Measurements from ENCODE around the gene DENND2D. TPM values are rescaled to one million over a fixed set of nuclear protein-coding genes. Genes with fewer than 3 reads are reported as not detected.

The DENND2D gene
- total RNA-seq, 1 experiment from 2014 or later, result 0.11 TPM

- H3K4ac ChIP-seq (ENCODE audit: low read depth, low read length), result no peak overlapping the region
- H3K79me2 ChIP-seq (ENCODE audit: insufficient read depth, low read length), result no peaks in the 10 kb centered on the region
- H4K8ac ChIP-seq (replicated peaks; ENCODE audit: insufficient read length, low read depth, low read length), result no peak overlapping the region
- no peak overlapping the region for H3K9ac ChIP-seq (ENCODE audit: extremely low read depth, insufficient read length, low read length)
- peaks cover 5 to 15% of the 10 kb centered on the region in 2 experiments for H3K4me1 Mint-ChIP-seq
- H3K27me3 Mint-ChIP-seq (ENCODE audit: low read depth), result peaks cover 11% of the 10 kb centered on the region
- no peaks in the 10 kb centered on the region for H3K27me3 ChIP-seq (ENCODE audit: insufficient read depth, low read length)
- no peak overlapping the region for H4K91ac ChIP-seq (ENCODE audit: insufficient read length, low read depth, low read length)
- no peak overlapping the region for H2BK15ac ChIP-seq (ENCODE audit: low read depth, low read length)
- H2AK5ac ChIP-seq (ENCODE audit: insufficient read length, low read length), result no peak overlapping the region
- H3K36me3 Mint-ChIP-seq (ENCODE audit: insufficient read depth in 1 of 3, low read depth in 3 of 3), result peaks cover 0 to 2% (median 0%) of the 10 kb centered on the region in 3 experiments; a peak in 1 of 7 replicates
- peaks cover 0 to 2% of the 10 kb centered on the region in 2 experiments; a peak in 1 of 5 replicates for H3K9me3 Mint-ChIP-seq
- DNase-seq, result no peak
- no peak overlapping the region for H3K23ac ChIP-seq (ENCODE audit: insufficient read length, low read depth, low read length)
- H2BK5ac ChIP-seq (ENCODE audit: insufficient read length, low read length), result no peak overlapping the region
- H3K4me1 ChIP-seq (ENCODE audit: insufficient read depth, low read length), result no peaks in the 10 kb centered on the region
- no peaks in the 10 kb centered on the region for H3K9me3 ChIP-seq (ENCODE audit: control insufficient read depth, low read depth, low read length)
- no CpG with 5 or more reads among the region's 3 CpGs for WGBS (ENCODE audit: extremely low coverage, insufficient read length, low lambda C conversion rate)
- H3K56ac ChIP-seq (ENCODE audit: insufficient read length, low read depth, low read length), result no peak overlapping the region
- H3K14ac ChIP-seq (ENCODE audit: insufficient read depth, low read length), result no peak overlapping the region
- no peak overlapping the region for H3K27ac ChIP-seq (ENCODE audit: insufficient read length, low read depth, low read length)
- TF ChIP-seq CTCF (conservative IDR thresholded peaks at IDR 0.05), result no peak
- no peak overlapping the region for H3T11ph ChIP-seq (ENCODE audit: low read length)
- no peak overlapping the region for H3K4me2 ChIP-seq (ENCODE audit: insufficient read depth, insufficient read length, low read length)
- no peak overlapping the region for H4K5ac ChIP-seq (ENCODE audit: insufficient read length, low read depth, low read length)
- no peak overlapping the region for H2BK12ac ChIP-seq (ENCODE audit: insufficient read length, low read depth, low read length)
- no peak overlapping the region for H3K27ac Mint-ChIP-seq
- no peak overlapping the region for H3K4me3 Mint-ChIP-seq
- no peak overlapping the region for H2BK20ac ChIP-seq (ENCODE audit: low read depth, low read length, poor library complexity, severe bottlenecking)
- H4K20me1 ChIP-seq (ENCODE audit: control insufficient read depth, insufficient read depth, insufficient read length), result no peaks in the 10 kb centered on the region
- H3K23me2 ChIP-seq (ENCODE audit: insufficient read length, low read depth, low read length, poor library complexity, severe bottlenecking), result no peaks in the 10 kb centered on the region
- H2BK120ac ChIP-seq (ENCODE audit: low read depth, low read length, poor library complexity, severe bottlenecking), result no peak overlapping the region
- no peak overlapping the region for H2AFZ ChIP-seq (ENCODE audit: low read length)
- H3K18ac ChIP-seq (ENCODE audit: insufficient read length, low read depth, low read length), result no peak overlapping the region
- no peaks in the 10 kb centered on the region for H3K79me1 ChIP-seq (ENCODE audit: insufficient read depth, low read depth, low read length, poor library complexity, severe bottlenecking)
These were observed 336 bp upstream of the DENND2D start for GRCh38 chr1:111200802-111201161.

Data from H9 (cell line).